ENCODE data around the gene EPHA2.
A peak's percentile ranks its signal among the peaks of the same experiment; 100 is the strongest.

Gene EPHA2

DNA sequence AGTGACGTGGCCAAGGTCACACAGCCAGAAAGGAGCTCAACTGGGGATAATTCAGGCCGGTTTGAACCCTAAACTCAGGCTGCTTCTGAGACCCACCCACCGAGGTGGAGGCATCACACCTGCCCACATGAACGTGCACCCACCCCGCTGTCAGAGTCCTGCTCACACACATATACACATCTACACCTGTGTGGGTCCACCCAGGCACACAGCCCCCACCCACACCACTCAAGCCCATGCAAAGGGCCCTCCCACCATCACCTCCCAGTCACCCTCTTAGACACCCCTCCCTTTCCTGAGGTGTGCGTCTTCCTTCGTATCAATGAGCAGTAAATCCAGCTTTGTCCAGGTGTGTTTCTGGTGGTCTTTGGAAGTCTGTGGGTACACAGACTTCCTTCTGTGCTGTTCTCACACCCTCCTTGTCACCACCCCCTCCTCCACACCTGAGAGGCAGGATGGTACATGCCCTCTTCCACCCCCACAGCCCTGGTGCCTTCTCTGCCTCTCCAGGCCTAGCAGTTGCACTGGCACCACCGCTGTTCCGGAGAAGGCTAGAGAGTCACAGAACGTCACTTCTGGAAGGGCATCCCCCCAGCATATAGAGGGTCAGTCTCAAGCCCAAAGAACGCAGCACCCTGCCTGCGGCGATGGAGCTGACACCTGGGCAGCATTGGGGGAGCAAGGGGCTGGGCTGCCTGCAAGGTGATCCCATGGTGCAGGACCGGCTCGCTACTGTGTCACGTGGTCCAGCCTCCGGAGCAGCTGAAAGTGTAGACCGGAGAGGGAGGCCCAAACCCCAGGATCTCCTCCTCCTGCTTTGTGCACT is 63.6 kb downstream of the EPHA2 start:
- no peak for DNase-seq (ENCODE audit: low read depth)

DNA sequence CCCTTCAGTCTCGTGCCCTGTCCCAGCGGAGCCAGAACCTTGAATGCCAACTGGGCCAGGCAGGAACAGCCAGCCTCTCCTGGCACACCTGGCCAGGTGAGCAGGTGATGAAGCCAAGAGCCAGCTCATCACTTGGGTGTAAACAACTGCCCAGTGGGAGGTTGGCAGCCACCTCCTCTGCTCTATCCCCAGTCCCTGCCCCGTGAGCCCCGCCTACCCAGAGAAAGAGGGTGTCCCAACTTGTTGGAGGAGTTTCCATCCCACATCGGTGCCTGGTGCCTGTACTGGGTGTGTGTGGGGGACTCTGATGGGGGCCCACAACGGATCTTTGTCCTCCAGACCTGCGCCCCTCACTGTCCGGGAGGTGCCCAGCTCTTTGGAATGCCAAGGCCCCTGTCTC is 64.6 kb downstream of the EPHA2 start:
- no peak for DNase-seq (ENCODE audit: low read depth)

DNA sequence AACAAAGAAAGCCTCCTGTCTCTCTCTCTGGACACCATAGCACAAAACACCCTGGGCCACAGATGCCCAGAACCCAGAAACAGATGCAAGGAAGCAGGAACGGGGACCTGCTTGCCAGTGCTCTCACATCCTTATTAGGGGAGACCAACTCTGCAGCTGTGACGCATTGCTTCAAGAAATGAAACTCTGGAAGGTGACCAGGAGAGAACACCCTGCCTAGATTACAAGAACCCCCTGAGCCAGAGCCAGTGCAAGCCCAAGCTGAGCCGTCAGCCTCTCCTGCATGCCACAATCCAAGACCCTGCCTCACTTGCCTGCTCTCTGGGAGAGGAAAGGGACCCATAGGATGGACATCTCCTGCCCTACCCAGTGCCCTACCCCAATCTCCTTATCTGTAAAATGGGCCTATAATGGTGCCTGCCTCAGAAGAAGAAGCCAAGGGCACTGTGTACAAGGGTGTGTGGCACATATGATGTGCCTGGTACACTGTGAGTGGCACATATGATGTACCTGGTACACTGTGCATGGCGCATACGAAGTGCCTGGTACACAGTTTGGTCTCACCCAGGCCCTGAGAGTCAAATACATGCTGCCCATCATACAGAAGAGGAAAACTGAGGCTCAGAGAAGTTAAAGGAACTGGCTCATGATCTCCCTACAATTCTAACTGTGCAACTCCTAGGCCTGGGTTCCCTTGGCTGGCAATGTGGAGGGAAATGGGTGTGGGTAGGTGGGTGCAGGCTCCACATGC is 65.6 kb downstream of the EPHA2 start:
- DNase-seq (ENCODE audit: low read depth): no peak

DNA sequence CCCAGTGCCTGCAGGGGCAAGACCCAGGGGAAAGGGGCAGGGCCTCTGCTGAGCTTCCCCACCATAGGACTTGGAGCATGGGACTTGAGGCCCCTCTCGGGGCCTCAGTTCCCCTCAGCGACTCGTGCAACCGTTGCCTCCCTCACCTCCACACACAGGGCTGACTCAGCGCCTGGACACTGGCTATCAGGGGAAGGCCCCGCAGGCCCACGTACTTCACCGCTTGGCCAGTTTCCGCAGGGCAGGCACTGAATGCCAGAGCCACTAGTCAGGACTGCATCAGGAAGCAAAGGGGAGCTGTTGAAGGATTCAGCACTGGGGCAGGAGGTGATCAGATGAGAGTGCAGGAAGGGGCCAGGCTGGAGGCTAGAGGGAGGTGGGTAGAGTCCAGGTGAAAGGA is 66.9 kb downstream of the EPHA2 start:
- DNase-seq (ENCODE audit: low read depth): no peak

DNA sequence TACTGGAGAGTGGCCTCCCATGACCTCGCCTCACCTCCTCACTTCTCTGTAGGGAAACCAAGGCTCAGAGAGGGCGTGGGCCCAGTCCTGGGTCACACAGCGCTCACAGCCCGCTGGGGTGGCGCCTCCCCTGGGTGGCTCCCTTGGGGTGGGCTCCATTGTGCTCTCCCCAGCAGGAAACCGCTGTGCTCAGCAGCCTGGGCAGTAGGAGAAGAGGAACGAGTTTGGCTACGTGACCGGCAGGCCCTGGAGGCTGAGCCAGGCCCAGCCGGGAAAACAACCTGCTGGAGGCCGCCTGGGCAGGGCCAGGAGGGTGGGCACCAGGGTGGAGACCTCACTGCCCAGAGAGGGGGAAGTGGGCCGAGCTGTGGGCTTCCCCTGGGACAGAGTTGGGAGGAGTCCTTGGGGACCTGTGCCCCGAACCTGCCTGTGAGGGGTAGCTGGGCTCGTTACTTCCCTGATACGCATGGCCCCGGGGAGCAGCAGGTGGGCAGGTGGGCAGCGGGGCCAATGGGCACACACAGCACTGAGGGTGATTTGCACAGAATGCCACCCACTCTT is 67.4 kb downstream of the EPHA2 start:
- DNase-seq (ENCODE audit: low read depth): no peak

DNA sequence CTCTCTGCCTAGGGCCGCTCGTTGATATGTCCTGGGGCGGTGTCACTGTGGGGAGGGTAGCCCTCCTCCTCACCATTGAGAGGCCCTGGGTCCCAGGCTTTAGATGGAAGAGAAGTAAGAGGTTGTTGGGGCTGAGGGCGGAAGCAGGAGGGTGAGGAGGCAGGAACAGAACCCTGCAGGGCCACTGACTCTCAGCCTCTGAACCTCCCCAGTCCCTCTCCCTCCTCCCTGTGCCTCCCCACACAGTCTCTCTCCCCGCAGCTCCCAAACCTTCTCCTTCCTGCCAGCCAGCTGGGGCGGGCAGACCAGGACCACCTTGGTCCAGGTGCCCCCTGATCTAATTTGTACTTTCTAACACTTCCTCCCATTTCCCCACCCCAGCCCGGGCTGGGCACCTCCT is 68.1 kb downstream of the EPHA2 start:
- DNase-seq (ENCODE audit: low read depth): no peak

DNA sequence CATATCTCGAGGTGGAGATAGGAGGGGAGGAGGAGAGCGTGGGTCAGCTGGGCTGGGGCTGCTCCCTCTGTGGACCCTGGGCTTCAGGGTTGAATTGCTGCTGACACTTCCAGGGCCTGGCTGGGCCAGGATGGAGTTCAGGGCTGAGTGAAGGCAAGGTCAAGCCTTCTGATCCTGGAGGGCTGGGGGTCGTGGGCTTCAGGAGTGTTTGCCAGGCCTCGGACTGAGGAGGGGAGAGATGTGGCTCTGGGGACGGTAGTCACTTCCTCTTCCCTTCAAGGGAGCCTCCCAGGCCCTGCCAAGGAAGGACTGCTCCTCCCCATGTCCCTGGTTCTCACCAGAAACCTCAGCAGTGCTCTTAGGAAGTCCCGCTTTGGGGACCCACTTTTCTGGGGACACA is 70.3 kb downstream of the EPHA2 start:
- no peak for DNase-seq (ENCODE audit: low read depth)

DNA sequence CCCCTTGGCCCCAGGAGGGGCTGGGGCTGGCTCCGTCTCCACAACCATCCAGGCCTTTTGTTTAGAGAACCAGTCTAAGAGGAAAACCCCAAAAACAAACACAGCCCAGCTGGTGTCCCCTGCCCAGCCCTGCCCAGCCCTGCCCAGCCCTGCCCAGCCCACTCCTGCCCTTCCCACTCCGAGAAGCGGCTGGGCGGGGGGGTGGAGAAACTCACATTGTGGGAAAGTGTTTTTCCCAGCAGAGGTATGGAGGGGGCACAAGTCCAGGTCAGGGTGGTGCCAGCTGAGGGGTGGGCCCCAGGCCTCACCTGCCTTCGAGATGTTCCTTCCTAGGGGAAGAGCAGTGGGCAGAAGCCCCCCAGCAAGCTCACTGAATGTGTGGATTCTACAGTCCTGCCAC is 72.4 kb downstream of the EPHA2 start:
- no peak for DNase-seq (ENCODE audit: low read depth)

DNA sequence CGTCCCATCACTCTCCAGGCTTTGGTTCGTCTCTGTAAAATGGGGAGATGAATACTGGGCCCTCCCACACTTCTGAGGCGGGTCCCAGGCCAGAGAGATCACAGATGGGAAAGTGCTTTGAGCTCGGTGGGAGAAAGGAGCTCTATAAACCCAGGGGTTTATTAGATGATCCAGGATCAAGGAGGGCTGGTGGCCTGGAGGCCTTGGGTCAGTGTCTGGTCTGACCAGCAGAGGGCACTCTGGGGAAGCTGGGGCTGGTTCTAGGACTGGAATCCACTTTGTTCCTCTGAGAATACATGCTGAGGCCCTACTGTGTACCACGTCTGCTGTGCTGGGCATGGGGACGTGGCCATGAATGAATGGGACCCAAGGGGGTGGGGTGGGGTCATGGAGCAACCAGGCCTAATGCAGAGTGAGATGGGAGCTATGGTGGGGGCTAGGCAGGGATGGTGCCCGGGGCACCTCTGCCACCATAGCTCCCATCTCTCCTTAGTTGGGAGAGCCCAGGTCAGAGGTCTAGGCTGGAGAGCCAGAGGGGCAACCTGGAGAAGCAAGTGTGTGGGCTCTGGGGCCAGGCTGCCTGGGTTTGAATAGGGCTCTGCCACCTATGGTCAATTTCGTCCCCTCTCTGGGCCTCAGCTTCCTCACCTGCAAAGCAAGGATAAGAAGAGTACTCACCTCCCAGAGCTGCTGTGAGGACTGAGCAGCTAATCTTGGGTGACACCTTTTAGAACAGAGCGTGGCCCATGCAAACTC is 73.4 kb downstream of the EPHA2 start:
- peak; percentile 44 for DNase-seq (ENCODE audit: low read depth)

DNA sequence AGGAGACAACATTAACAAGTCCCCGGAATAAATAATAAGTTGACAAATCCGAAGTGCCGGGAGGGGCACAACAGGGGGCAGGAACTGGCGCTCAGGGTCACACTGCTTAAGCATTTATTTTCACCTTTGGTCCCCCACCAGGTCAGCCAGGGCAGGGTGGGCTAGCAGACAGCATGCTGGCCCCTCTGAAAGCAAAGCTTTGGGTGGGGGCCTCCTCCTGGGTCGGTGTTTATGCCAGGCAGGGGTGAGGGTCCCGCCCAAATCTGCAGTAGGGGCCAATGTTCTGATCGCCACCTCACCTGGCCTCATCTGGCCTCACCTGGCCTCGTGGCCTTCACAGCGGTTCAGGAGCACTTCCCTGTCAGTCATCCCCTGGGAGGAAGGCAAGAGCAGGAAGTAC is 74.2 kb downstream of the EPHA2 start:
- DNase-seq (ENCODE audit: low read depth): no peak

DNA sequence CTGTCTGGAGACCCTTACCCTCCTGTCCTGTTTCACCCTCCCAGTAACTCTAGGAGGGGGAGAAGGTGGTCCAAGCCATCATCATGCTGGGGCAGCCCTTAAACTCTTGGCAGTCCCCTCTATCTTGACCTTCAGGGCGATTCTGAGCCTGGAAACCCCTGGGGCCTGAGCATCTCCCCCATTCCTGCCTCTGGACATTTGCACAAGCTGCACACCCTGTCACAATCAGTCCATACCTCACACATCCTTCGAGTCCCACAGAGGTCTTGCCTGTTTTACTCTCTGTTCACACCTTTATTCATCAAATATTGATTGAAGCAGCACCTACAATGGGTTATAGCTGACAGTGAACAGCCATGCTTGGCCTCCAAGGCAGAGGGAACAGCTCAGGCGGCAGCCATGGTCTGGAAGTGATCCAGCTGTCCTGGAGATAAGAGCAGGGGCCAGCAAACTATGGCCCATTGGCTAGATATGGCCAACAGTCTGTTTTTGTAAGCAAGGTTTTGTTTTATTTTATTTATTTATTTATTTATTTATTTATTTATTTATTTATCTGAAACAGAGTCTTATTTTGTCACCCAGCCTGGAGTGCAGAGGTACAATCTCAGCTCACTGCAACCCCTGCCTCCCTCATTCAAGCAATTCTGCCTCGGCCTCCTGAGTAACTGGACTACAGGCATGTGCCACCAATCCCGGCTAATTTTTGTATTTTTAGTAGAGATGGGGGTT is 75.3 kb downstream of the EPHA2 start:
- no peak for DNase-seq (ENCODE audit: low read depth)

DNA sequence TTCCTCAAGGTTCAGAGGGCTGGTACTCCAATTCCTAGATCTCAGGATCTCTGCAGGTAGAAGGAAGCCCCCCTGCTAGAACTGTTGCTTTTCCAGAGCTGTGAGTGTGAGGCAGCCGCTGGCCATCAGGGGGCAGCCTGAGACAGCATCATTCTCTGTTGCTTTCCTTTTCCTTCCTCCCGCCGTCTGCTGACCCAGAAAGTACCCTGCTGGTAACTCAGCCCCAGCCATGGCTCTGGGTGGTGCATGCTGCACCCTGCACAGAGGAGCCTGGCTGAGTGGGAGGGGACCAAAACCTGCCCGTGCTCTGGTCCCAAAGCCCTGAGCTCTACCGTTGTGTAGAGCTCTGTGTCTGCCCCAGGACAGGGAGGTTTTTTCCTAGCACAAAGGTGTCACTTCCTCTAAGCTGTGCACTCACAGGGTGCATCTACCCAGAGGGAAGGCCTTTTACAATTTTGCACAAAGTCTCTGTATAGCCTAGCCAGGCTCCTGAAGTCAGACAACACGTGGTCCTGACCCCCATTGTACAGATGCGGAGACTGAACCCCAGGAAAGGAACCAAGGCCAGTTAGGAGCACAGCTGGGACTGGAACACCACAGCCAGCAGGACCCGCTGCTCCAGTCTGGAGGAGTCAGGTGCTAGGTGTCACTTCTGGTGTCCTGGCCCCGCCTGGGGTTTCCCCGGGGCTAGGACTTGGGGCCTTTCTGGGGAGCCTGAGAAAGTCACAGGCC is 76.8 kb downstream of the EPHA2 start:
- DNase-seq (ENCODE audit: low read depth): peak; percentile 67

DNA sequence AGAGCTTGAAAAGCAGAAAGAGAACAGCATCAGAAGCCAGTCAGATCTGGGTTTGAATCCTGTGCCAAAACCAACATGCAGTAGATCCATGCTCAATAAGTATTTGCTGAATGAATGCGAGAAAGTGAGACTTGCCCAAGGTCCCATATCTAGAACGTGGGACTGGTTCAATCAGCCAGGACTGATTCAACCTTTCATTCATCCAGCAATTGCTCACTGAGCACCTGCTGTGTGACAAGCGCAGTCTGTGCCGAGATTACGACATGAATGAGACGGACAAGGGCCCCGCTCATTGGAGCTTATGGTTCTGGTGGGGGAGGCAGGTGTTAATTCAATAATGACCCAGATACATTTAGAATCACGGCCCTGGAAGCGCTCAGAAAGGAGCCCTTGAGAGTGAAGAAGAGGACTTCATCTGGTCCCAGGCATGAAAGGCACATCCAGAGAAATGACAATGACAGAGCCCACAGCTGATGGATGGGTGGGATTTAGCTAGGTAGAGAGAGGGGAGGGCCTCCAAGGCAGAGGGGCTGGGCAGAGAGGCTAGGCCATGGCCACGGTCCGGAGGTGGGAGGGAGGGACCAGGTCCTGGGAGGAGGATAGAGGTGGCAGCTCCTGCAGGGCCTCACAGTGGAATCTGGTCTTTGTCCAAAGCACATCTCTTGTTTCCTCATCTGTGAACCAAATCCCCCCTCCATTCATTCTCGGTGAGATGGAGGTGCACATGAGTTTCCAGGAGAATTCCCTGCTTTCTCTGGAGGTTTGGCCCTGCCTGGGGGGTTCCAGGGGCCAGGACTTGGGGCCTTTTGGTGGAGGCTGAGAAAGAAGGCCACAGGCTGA is 78.2 kb downstream of the EPHA2 start:
- DNase-seq (ENCODE audit: low read depth): no peak

DNA sequence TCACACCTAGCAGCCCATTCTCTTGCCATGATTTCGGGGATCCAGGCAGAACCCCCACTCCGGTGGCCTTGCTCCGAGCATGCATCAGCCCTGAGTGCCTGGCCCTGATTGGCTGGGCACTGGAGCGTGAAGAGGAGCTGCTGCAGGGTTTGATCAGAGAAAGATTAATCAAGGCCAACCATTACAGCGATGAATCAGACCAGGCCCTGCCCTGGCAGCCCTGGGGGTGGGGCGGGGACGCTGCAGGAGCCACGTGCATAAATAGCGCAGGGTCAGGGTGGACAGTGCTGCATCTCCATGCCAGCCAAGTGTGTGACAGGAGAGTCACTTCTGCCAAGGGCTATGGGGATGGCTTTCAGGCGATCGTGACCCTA is 79.0 kb downstream of the EPHA2 start:
- DNase-seq (ENCODE audit: low read depth): no peak

DNA sequence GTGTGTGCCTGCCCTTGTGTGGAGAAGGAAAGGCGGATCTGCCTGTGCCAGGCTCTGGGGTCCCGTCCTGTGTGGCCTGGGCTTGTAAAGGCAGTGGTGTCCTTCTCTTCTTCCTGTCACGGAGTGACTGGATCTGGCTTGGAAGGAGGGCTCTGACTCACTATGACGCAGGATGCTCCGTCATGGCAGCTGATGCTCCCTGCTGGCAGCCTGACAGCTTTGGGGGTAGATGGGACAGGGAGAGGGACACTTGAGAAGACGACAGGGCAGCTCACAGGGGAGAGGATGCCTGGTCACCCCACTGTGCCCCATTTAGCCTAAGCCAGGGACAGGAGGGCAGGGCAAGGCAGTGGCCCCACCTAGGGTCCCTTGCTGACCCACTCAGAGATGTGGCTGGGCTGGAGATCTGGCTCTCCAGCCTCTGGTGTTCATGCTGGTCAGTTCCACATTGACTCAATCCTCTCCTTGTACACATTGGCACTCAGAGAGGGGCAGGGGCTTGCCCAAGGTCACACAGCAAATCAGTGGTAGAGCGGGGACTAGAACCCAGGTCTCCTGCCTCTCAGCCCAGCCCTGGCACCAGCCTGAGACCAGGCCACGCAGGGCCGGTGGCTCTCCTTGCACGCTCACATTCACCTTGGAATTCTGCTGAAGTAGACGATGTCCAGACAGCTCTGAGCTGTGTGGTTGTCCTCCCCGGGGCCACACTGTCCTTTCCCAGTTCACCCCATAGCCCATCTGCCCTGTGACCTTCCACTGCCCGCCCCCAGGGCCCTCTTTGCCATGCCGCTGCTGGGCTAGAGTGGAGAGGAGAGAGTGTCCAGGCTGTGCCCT is 79.6 kb downstream of the EPHA2 start:
- no peak for DNase-seq (ENCODE audit: low read depth)

DNA sequence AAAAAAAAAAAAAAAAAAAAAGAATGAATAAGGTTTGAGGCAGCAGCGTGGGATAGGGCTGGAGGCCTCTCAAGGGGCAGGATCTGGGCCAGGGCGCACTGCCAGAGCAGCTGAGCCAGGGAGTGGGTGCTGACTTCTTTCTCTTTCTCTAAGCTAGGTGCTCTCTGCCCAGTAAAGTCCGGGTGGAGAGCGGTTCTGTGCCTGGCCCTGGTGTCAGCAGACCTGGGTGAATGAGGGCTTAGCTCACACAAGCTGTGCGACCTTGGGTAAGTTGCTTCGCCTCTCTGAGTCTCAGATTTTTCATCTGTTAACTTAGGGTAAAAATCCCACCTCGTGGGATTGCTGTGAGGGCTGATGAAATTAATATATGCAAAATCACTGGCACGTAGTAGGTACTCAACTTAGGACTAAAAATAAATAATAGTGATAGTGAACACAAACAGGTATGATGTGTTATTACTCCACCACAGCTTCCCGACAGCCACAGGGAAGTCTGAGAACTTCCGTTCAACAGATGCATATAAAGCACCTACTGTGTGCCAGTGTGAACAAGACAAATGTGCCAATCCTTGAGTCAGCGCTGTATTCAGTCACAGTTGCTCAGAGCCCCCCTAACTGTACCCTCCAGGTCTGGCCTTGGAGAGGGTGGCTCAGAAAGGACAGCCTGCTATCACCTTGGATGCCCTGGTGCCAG is 80.4 kb downstream of the EPHA2 start:
- no peak for DNase-seq (ENCODE audit: low read depth)
